Panc1 (cell line): ENCODE results near the gene KCNJ12. TPM values are rescaled to one million over a fixed set of nuclear protein-coding genes. Genes with fewer than 3 reads are reported as not detected.
"Not testable (repeated sequence)": the region's sequence is repeated elsewhere in the genome, so short reads cannot be mapped to it uniquely, and the experiment has no call there.

Experiments used
- ATAC-seq: fragments of 200-7000 bp; cut with Tn5 transposase; 2 replicates; pipeline ENCODE4 v1.9.1; 2020; ENCODE audit warnings: mild to moderate bottlenecking, moderate library complexity
- BruUV-seq: library from RNA; stranded (reverse); fragments of 400-500 nt; replicated peaks from 2 replicates; lab custom pipeline; 2021; lab: Mats Ljungman, UMichigan
- CTCF ChIA-PET: fragments of 300-600 bp; sonication (Branson Sonifier 250); formaldehyde crosslinking; loops from one replicate; lab custom pipeline; 2022; ENCODE audit warnings: antibody characterized with exemption; lab: Charles Lee
- POLR2A ChIA-PET: fragments of 300-600 bp; sonication (Branson Sonifier 250); formaldehyde crosslinking; loops from one replicate; lab custom pipeline; 2022; ENCODE audit warnings: antibody characterized with exemption; lab: Charles Lee
- DNase-seq: peaks from one replicate; pipeline ENCODE4 v3.0.0-alpha.2; 2010; ENCODE audit warnings: low read depth, low spot score
- H3K27ac ChIP-seq: 2 replicates; pipeline ENCODE4 v1.5.1; 2011; ENCODE audit warnings: mild to moderate bottlenecking, low read length, inconsistent platforms
- H3K27me3 ChIP-seq: fragments of 200-500 bp; sonication (Bioruptor generic); 2 replicates; pipeline ENCODE4 v1.6.0; 2014; ENCODE audit warnings: low read length, inconsistent platforms; ENCODE audit not compliant: control insufficient read depth, insufficient read depth
- H3K36me3 ChIP-seq: fragments of 200-500 bp; sonication (Bioruptor generic); 2 replicates; pipeline ENCODE4 v1.5.1; 2014; ENCODE audit warnings: inconsistent platforms, mild to moderate bottlenecking, low read length, moderate library complexity; ENCODE audit not compliant: control insufficient read depth, insufficient read depth
- H3K4me1 ChIP-seq: 2 replicates; pipeline ENCODE4 v1.5.1; 2011; ENCODE audit warnings: inconsistent platforms, mild to moderate bottlenecking, low read length, moderate library complexity; ENCODE audit not compliant: control insufficient read depth, insufficient read depth
- H3K4me3 ChIP-seq, 2 experiments: 2 replicates each; pipeline ENCODE4 v1.5.1; 2011 to 2012; ENCODE audit warnings: low read depth in 2 of 2, low read length in 2 of 2, mild to moderate bottlenecking in 2 of 2, inconsistent platforms in 1 of 2, moderate library complexity in 1 of 2
- H3K9me3 ChIP-seq: fragments of 200-500 bp; sonication (Bioruptor generic); 2 replicates; pipeline ENCODE4 v1.5.1; 2014; ENCODE audit warnings: low read depth, mild to moderate bottlenecking, inconsistent platforms, low read length, moderate library complexity; ENCODE audit not compliant: control insufficient read depth, insufficient read depth
- CTCF ChIP-seq: fragments of 450-650 bp; IDR thresholded peaks from 2 replicates; pipeline ENCODE4 v1.5.1; 2017; ENCODE audit warnings: mild to moderate bottlenecking
- POLR2AphosphoS5 ChIP-seq: IDR thresholded peaks from 2 replicates; pipeline ENCODE4 v1.6.1; 2012; ENCODE audit warnings: mild to moderate bottlenecking, low read depth, low read length, moderate library complexity
- REST ChIP-seq, 2 experiments: IDR thresholded peaks; 2 replicates each; pipeline ENCODE4 v1.6.1; 2011 to 2012; ENCODE audit warnings: low read depth in 2 of 2, control low read depth in 1 of 2, low read length in 1 of 2, mild to moderate bottlenecking in 1 of 2, moderate library complexity in 1 of 2; ENCODE audit not compliant: insufficient read depth in 1 of 2
- SIN3A ChIP-seq: IDR thresholded peaks from 2 replicates; pipeline ENCODE4 v1.6.1; 2012; ENCODE audit warnings: low read depth, mild to moderate bottlenecking, low read length, moderate library complexity, borderline replicate concordance; ENCODE audit not compliant: insufficient read depth
- TCF7L2 ChIP-seq: IDR thresholded peaks from 2 replicates; pipeline ENCODE4 v1.6.1; 2011; ENCODE audit warnings: mild to moderate bottlenecking, low read depth, low read length, inconsistent platforms
- in situ Hi-C: cut with HindIII; loops from 2 replicates; pipeline ENCODE4 v1.10.0; 2016; ENCODE audit warnings: low sequenced_read_pairs, low pct_unique_long_range_greater_than_20kb
- intact Hi-C: fragments of 100-400 bp; cut with micrococcal nuclease; formaldehyde crosslinking; loops from one replicate; pipeline ENCODE4 v1.10.0; 2022; ENCODE audit not compliant: unreplicated experiment
- total RNA-seq: library from RNA; stranded (reverse); gene quantifications from one replicate; pipeline ENCODE4 v1.2.1, GENCODE V29; 2021; ENCODE audit not compliant: unreplicated experiment

Gene KCNJ12
- total RNA-seq, 1 experiment from 2014 or later = 2.7 TPM

GRCh38 chr17:21418446-21419298, 42.5 kb downstream of the KCNJ12 start:
- Histone ChIP-seq H3K27ac (no peak overlapping the region), H3K27me3 (no peaks in the 10 kb centered on the region), H3K36me3 (no peaks in the 10 kb centered on the region), H3K4me3 (no peak overlapping the region), H3K4me1 (no peaks in the 10 kb centered on the region), H3K9me3 (no peaks in the 10 kb centered on the region)
- CTCF ChIA-PET = no interaction called here
- no peak for TF ChIP-seq SIN3A
- TF ChIP-seq POLR2AphosphoS5 = no peak
- TF ChIP-seq REST (IDR thresholded peaks at IDR 0.05; ENCODE audit: insufficient read depth in 1 of 2, low read depth in 2 of 2, low read length in 1 of 2) = no peak
- no TSS peak for BruUV-seq
- DNase-seq (no peak), ATAC-seq (no peak)
- in situ Hi-C loops = no loop called here
- intact Hi-C loops = no loop called here
- POLR2A ChIA-PET = no interaction called here

GRCh38 chr17:21419299-21420239, 43.4 kb downstream of the KCNJ12 start:
- Histone ChIP-seq H3K27ac (no peak overlapping the region), H3K4me3 (no peak overlapping the region), H3K4me1 (no peaks in the 10 kb centered on the region), H3K9me3 (no peaks in the 10 kb centered on the region), H3K27me3 (no peaks in the 10 kb centered on the region), H3K36me3 (no peaks in the 10 kb centered on the region)
- intact Hi-C loops (no loop called here), in situ Hi-C loops (no loop called here)
- ChIA-PET CTCF (no interaction called here), POLR2A (no interaction called here)
- no peak for DNase-seq
- TF ChIP-seq REST (IDR thresholded peaks at IDR 0.05; ENCODE audit: insufficient read depth in 1 of 2, low read depth in 2 of 2, low read length in 1 of 2) = no peak
- TF ChIP-seq TCF7L2 = no peak
- no peak for TF ChIP-seq CTCF
- TF ChIP-seq POLR2AphosphoS5 = no peak
- no peak for TF ChIP-seq SIN3A
- no peak for ATAC-seq
- BruUV-seq = no TSS peak

GRCh38 chr17:21420503-21421090, 44.4 kb downstream of the KCNJ12 start:
- CTCF ChIA-PET, H3K4me1 ChIP-seq, H3K36me3 ChIP-seq, H3K9me3 ChIP-seq, H3K27ac ChIP-seq, DNase-seq, BruUV-seq, H3K4me3 ChIP-seq, intact Hi-C loops, in situ Hi-C loops, H3K27me3 ChIP-seq, ATAC-seq, POLR2A ChIA-PET: not testable (repeated sequence)
